DMS114 treated with DMSO at 0.1 percent for 48 hours (cell line): ENCODE results near the gene NMS.

Experiments used
- DNase-seq: peaks from one replicate; lab custom pipeline; 2025; ENCODE audit not compliant: unreplicated experiment; lab: John Stamatoyannopoulos, UW

NMS gene

DNA sequence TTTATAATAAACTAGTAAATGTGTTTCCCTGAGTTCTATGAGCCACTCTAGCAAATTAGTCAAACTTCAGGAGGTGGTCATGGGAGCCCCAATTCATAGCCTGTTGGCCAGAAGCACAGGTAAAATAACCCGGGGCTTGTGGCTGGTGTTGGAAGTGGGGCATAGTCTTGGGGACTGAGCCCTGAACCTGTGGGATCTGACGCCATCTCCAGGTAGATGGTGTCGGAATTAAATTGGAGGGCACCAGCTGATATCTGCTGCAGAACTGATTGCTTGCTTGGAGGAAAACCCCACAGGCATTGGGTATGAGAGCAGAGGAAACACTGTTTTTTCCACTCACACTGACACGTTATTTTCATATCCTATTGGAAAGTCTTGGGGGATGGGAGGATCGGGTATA is 14.1 kb downstream of the NMS start:
- no peak for DNase-seq

DNA sequence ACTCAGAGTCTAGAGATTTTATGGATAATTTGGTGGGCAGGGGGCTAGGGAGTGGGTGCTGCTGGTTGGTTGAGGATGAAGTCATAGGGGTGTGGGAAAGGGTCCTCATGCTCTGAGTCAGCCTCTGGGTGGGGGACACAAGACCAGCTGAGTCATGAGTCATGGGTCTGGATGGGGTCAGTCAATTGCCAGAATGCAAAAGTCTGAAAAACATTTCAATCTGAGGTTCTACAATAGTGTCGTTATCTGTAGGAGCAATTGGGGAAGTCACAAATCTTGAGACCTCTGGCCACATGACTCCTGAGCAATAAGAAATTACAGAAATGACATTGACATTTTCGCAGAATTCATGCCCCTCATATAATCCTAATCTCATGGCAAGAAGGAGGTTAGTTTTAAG is 15.1 kb downstream of the NMS start:
- DNase-seq: no peak

DNA sequence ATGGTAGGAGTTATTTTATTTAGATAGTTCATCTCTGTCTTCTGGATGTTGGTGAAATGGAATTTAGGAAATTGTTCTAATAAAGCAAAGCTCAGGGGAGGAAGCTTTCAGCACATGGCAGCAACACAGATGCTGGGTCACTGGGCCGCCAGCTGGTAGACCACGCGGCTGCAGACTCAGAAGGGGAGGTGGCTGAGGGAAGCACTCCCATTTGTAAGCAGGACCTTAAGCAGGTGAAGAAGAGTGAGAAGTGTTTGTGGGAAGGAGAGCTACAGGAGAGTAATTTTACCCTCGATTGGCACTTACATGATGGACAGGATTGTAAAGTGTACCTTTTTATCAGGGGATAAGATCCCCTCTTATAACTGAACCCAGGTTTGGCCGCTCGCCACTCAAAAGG is 24.4 kb downstream of the NMS start:
- DNase-seq: no peak

DNA sequence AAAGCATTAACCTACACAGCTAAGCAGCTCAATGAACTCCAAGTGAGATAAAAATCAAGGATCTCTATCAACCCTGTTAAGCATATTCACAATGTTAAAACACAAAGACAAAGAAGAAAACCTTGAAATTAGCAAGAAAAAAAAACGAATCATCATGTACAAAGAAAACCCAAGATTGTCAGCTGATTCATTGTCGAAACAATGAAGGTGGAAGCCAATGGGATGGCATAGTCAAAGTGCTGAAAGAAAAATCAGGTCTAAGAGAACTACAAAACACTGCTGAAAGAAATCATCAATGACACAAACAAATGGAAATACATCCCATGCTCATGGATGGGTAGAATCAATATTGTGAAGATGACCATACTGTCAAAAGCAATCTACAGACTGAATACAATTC is 32.5 kb downstream of the NMS start:
- no peak for DNase-seq

DNA sequence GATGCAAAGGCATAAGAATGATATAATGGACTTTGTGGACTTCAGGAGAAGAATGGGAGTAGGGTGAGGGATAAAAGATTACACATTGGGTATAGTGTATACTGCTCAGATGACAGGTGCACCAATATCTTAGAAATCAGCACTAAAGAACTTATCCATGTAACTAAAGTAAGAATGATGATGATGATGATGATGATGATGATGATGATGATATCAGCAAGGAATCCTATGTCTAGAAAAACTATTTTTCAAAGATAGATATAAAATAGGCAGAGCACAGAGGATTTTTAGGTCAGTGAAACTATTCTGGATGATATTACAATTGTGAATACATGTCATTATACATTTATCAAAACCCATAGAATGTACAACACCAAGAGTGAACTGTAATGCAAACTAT is 34.3 kb downstream of the NMS start:
- no peak for DNase-seq

DNA sequence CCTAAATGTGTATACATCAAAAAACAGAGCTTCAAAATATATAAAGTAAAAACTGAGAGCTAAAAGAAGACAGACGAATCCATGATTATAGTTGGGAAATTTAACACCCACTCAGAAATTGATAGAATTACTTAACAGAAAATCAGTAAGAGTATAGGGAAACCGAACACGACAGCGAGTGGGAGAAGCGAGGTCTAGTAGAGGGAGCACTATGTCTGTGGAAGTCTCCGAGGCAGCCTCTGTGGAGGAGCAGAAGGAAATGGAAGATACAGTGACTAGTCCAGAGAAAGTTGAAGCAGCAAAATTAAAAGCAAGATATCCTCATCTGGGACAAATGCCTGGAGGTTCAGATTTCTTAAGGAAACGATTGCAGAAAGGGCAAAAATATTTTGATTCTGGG is 38.8 kb downstream of the NMS start:
- DNase-seq: no peak

DNA sequence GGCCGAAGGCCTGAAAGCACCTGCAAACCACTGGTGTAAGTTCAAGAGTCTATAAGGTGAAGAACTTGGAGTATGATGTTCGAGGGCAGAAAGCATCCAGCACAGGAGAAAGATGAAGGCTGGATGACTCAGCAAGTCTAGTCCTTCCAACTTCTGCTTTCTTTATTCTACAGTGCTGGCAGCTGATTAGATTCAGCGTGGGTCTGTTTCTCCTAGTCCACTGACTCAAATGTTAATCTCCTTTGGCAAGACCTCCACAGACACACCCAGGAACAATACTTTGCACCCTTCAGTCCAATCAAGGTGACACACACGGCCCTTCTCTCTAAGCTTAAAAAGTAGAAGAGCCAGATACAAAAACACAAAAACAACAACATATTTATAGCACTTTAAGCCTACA is 43.4 kb downstream of the NMS start:
- no peak for DNase-seq

DNA sequence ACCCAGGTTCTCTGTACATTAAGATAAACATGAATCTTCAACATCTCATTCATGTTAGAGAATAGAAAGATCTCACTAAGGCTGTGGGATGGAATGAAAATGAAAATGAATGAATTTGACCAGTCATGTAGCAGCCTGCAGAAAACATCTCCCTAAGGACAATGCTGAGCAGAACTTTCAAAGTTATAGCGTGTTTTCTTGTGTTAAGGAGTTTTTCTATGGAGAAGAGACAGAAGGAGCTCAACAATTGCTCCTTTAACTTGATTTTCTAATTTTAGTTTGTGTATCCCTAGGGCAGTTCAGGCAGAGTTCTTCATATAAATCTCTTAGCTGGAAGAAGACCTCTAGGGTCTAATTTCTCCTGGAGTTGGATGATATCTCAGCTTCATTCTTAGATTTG is 47.3 kb downstream of the NMS start:
- no peak for DNase-seq

DNA sequence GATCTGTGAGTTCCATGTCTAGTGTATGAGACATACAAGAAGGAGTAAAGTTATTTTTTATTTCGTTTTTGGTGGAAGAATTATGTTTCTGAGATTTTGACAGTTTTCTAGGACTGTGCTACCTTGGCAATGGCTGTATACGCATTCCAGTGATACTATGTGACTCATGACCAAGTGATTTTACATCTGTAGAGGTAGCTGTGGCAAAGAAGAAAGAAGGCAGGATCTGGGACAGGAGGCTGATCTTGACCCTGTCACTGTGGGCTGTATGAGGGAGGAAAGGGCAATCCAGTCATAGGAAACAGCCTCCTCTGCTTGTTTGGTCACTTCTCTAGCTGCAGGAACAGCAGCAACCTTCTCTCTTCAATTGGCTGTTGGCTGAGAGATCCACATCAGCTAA is 48.5 kb downstream of the NMS start:
- DNase-seq: no peak

DNA sequence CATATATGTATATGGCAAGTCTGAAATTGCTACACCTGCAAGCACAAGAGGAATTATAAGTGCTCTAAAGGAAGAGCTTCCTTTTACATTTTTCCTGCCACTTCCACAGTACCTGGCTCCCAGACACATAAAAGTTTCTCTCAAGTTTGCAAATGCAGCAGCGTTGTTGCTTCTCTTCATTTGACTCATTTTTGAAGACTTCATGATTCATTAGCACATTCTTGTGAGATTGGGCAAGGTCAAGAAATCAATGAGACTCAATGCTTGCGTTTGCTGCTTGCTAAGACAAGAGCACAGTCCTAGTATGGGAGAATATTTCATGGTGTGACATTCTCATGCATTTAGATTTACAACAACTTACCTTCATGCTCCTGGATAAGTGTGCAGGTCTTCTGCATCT is 49.9 kb downstream of the NMS start:
- no peak for DNase-seq

DNA sequence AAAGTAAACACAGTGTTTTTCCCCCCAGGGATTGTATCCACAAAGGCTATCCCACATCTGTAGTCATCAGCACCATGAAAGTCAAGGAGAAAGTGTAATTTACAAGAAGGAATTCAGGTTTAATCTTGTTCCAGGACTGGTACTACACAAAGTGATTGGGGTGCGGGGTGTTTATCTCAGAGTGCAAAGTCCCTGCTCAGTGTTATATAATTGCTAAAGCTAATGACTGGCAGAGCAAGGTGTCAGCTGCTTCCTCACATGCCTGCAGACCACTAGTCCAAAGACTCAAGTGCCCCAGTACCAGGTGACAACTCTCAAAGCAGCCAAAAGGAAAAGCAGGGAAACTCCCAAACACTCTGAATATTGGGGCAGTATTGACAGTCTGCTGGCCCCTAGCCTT is 52.1 kb downstream of the NMS start:
- no peak for DNase-seq

DNA sequence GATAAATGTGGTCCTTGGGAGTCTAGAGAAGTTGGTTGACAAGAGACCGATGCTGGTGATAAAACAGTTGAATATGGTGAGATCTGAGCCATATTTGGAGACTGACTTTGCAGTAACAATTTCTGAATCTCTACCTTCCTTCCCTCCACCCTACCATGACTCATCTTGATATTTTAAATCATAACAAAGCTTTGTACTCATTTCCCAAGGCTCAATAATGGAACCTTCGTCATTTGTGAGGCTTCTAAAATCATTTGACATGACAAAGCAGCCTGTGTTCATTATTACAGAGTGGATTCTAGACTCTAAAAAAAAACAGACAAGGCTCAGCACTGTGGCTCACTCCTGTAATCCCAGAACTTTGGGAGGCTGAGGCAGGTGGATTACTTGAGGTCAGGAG is 54.0 kb downstream of the NMS start:
- DNase-seq: no peak

DNA sequence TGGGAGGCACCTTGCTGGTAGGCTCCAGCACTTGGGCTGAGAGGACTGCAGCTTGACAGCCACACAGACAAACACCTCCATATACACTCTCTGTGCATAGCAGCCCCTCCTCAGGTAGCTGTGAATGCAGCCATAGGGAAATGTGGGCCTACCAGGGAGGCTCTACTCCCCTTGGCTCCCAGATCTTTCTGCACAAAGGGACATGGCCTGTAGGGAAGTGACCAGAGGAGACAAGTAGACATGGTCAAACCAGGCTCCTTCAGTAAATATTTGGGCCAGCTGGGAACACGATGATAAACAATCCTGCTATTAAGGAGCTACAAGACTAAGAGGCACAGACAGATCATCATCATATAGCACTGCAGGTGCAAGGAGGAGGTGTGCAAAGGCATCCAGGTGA is 56.6 kb downstream of the NMS start:
- no peak for DNase-seq

DNA sequence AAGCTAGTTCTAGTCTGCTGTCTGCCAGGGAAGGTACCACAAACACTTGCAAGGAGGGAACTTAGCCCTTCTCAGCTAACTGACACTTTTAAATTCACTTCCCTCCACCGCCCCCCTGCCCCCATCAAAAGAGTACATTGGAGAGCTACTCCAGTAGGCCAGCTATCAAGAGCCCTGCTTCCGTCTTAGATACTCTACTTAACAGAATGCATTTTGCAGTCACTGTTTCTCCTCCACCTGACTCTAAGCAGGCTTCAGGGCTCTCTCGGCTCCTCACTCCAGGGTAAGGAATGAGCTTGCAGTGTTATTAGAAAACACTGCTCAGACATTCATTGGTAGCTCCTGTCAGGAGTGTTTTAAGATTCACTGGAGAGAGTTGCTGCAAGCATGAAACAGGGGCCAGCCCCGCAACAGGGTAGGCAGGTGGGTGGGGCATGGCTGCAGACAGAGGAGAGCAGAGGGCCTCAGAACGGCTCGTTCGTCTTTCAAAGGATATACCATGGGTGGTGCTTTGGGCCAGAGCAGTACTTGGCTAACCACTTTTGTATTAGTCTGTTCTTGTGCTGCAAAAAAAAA is 57.2 kb downstream of the NMS start:
- DNase-seq: no peak

DNA sequence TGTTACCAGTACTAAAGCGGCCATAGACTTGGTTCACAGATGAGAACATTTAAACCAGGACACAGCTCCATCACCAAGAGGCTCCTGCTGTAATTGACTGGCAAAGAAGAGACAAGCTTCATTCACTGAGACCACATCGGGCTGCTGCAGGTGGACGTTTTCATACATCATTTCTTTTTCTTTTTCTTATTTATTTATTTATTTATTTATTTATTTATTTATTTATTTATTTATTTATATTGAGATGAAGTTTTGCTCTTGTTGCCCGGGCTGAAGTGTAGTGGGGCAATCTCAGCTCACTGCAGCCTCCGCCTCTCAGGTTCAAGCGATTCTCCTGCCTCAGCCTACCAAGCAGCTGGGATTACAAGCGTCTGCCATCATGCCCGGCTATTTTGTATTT is 58.9 kb downstream of the NMS start:
- no peak for DNase-seq

DNA sequence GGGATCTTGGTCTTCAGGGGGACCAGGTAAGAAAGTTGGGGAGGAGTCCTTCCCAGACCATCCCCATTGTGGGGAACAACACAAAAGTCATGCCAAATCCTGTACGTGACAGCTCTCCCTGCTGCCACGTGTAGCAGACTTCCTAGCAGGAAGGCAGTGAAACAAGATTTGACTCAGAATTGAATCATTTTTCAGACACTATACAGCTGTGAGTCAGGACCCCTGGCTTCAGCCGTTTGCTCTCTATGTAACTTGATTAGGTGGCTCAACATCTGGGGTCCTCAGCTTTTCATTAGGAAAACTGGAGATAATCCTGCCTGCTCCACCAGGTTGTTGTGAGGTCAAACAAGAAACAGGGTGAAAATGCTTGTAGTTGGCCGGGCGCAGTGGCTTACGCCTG is 59.6 kb downstream of the NMS start:
- DNase-seq: no peak
